ENCODE measurements around the gene GSTO2.

The GSTO2 gene

DNA sequence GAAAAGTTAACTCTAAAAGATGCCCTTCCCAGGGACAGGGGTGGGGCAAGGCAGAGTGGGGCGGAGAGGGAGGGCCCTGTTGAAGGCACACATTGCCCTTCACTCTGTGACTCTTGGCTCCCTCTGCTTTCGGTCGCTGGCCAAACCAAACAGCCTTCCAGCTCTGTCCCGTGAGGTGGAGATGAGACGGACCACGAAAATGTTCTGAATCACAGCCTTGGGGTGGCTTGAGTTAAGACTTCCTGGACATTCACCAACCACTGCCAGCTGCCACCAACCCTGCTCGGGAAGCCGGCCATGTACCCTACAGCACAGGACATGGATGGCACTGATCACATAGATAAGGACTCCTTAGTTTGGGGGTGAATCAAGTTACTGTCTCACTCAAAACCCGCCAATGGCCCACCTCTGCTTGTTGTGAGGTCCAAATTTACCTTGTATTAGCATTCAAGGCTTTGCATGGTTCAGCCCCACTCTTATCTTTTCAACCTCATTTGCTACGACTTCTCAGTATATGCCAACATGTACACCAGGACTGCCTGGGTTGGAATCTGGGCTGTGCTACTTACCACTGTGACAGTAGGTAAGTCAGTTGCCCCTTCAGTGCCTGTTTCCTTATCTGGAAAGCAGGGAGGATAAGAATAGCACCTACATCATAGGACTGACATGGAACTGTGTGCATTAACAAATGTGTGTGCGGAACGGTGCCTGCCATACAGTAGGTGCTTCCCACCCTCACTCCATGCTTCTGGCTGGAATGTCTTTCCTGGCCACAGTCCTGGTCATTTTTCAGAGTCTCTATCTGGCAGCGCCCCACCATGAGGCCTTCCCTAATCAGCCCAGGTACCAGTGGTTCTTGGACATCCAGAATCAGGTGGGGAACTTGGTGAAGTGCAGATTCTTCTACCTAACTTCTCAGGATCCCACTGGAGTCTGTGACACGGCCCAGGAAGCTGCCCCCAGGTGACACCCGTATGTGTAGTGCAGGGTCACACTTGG is 41.3 kb downstream of the GSTO2 start:
- no peak overlapping the region for H3K27ac ChIP-seq (ENCODE audit: low read depth, low read length)
- no peak overlapping the region for H3K4me2 ChIP-seq (ENCODE audit: low read length)
- peaks cover 30% of the 10 kb centered on the region for H3K36me3 ChIP-seq (ENCODE audit: control insufficient read depth, low read length)

DNA sequence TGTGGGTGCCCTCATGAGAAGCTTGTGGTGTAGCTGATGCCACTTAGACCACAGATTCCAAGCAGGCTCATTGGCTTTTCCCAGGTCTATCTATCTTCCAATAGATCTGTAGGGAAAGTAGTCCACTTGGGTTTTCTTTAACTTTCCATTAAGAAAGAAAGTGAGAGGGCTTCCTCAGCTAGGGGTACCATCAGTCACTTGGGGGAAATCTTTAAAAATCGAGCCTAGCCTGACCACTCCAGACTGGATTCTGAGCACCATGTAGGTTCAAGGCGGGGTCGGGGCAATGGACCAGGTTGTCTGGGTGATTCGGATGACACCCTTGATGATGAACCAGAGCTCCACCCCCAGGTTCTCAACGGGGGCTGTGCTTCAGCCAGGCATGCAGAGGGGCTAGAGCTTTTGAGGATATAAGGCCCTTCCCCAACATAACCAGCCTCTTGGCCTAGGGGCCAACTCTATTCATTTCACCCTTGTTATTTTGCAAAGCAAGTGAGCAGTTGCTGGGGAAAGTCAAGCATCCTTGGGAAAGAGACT is 42.3 kb downstream of the GSTO2 start:
- no peak for TF ChIP-seq EZH2phosphoT487 (IDR thresholded peaks at IDR 0.05; ENCODE audit: borderline replicate concordance, low read length)
- TF ChIP-seq, protein P1, sequence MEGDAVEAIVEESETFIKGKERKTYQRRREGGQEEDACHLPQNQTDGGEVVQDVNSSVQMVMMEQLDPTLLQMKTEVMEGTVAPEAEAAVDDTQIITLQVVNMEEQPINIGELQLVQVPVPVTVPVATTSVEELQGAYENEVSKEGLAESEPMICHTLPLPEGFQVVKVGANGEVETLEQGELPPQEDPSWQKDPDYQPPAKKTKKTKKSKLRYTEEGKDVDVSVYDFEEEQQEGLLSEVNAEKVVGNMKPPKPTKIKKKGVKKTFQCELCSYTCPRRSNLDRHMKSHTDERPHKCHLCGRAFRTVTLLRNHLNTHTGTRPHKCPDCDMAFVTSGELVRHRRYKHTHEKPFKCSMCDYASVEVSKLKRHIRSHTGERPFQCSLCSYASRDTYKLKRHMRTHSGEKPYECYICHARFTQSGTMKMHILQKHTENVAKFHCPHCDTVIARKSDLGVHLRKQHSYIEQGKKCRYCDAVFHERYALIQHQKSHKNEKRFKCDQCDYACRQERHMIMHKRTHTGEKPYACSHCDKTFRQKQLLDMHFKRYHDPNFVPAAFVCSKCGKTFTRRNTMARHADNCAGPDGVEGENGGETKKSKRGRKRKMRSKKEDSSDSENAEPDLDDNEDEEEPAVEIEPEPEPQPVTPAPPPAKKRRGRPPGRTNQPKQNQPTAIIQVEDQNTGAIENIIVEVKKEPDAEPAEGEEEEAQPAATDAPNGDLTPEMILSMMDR (IDR thresholded peaks at IDR 0.05; ENCODE audit: low read depth, low read length, poor library complexity, severe bottlenecking), result no peak
- H3K9me3 ChIP-seq (ENCODE audit: control insufficient read depth, insufficient read depth, low read length), result no peaks in the 10 kb centered on the region
- H3K27me3 ChIP-seq (ENCODE audit: control insufficient read depth, low read length), result no peaks in the 10 kb centered on the region
- H3F3A ChIP-seq (ENCODE audit: control insufficient read depth, insufficient read depth), result no peaks in the 10 kb centered on the region; the same call in 1 of the 2 replicates
- no peak overlapping the region for H3K4me3 ChIP-seq (ENCODE audit: low read length)
- H3K27ac ChIP-seq (ENCODE audit: low read depth, low read length), result no peak overlapping the region
- H3K4me1 ChIP-seq (ENCODE audit: control insufficient read depth, low read length), result no peaks in the 10 kb centered on the region
- H3K36me3 ChIP-seq (ENCODE audit: control insufficient read depth, low read length), result peaks cover 40% of the 10 kb centered on the region
- no peaks in the 10 kb centered on the region for H3K9me2 ChIP-seq (replicated peaks; ENCODE audit: control insufficient read depth, low read length)
- H3K4me2 ChIP-seq (ENCODE audit: low read length), result no peak overlapping the region
- peaks cover 6% of the 10 kb centered on the region for H3K79me2 ChIP-seq (ENCODE audit: control insufficient read depth, low read length)
- peaks cover 3% of the 10 kb centered on the region; the same call in 1 of the 2 replicates for H4K20me1 ChIP-seq (ENCODE audit: control insufficient read depth, insufficient read depth, low read depth, low read length)

More for the DNA sequence above, 41.3 kb downstream of the GSTO2 start:
- no peak for TF ChIP-seq EZH2phosphoT487 (IDR thresholded peaks at IDR 0.05; ENCODE audit: borderline replicate concordance, low read length)
- TF ChIP-seq, protein P1 (IDR thresholded peaks at IDR 0.05; ENCODE audit: low read depth, low read length, poor library complexity, severe bottlenecking), result no peak
- no peak overlapping the region for H3K4me3 ChIP-seq (ENCODE audit: low read length)
- no peaks in the 10 kb centered on the region for H3K9me2 ChIP-seq (replicated peaks; ENCODE audit: control insufficient read depth, low read length)
- peaks cover 3% of the 10 kb centered on the region; the same call in 1 of the 2 replicates for H4K20me1 ChIP-seq (ENCODE audit: control insufficient read depth, insufficient read depth, low read depth, low read length)
- H3K79me2 ChIP-seq (ENCODE audit: control insufficient read depth, low read length), result 0 out of 2 replicates have a peak, but pooled peaks cover 2% of the 10 kb centered on the region
- H3F3A ChIP-seq (ENCODE audit: control insufficient read depth, insufficient read depth), result no peaks in the 10 kb centered on the region; the same call in 1 of the 2 replicates
- no peaks in the 10 kb centered on the region for H3K9me3 ChIP-seq (ENCODE audit: control insufficient read depth, insufficient read depth, low read length)
- H3K27me3 ChIP-seq (ENCODE audit: control insufficient read depth, low read length), result no peaks in the 10 kb centered on the region
- H3K4me1 ChIP-seq (ENCODE audit: control insufficient read depth, low read length), result no peaks in the 10 kb centered on the region

DNA sequence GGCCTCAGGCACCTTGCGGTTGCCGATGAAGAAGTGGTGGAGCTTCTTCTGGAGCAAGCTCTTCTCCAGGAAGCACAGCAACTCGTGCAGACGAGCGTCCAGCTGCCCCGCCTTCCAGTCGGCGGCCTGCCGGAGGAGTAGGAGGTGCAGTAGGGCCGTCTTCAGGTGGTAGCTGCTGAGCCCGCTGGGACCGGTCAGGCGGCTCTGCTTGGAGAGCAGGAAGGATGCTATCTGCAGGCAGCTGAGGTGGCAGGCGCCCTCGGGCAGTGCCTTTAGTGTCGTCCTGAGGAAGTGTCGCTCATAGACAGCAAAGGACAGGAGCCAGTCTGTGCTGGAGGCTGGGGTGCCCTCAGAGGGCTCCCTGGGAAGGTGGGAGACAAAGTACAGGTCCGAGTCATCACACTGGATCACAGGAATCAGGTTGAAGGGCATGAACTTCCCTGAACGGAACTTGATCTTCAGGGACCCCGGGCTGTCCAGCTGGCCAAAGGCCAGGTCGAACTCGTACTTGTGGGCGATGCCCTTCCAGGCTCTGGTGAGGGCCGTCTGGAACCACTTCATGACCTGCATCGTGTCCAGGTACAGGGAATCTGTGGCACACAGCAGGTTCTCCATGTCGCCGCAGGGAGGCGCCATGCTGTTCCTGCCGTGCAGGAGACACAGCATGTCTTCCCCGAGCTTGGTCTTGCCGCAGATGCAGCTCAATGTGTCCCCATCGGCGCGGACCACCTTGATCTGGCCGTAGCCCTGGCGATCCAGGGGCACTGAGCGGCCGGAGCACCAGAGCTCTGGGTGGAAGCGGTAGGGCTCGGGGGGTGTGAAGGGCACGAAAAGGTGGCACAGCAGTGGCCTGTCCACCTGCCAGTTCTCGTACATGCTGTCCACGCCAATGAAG is 45.9 kb downstream of the GSTO2 start:
- no peaks in the 10 kb centered on the region for H3F3A ChIP-seq (ENCODE audit: control insufficient read depth, insufficient read depth)
- no peaks in the 10 kb centered on the region for H3K9me3 ChIP-seq (ENCODE audit: control insufficient read depth, insufficient read depth, low read length)
- TF ChIP-seq EZH2phosphoT487 (IDR thresholded peaks at IDR 0.05; ENCODE audit: borderline replicate concordance, low read length), result no peak
- TF ChIP-seq, protein P1 (IDR thresholded peaks at IDR 0.05; ENCODE audit: low read depth, low read length, poor library complexity, severe bottlenecking), result no peak
- peaks cover 28% of the 10 kb centered on the region for H3K4me1 ChIP-seq (ENCODE audit: control insufficient read depth, low read length)
- no peaks in the 10 kb centered on the region for H3K9me2 ChIP-seq (replicated peaks; ENCODE audit: control insufficient read depth, low read length)
- H3K79me2 ChIP-seq (ENCODE audit: control insufficient read depth, low read length), result peaks cover 42% of the 10 kb centered on the region
- no peak overlapping the region for H3K4me2 ChIP-seq (ENCODE audit: low read length)
- H3K4me3 ChIP-seq (ENCODE audit: low read length), result no peak overlapping the region
- H3K36me3 ChIP-seq (ENCODE audit: control insufficient read depth, low read length), result peaks cover 47% of the 10 kb centered on the region
- H4K20me1 ChIP-seq (ENCODE audit: control insufficient read depth, insufficient read depth, low read depth, low read length), result peaks cover 27% of the 10 kb centered on the region; the same call in 1 of the 2 replicates
- no peaks in the 10 kb centered on the region for H3K27me3 ChIP-seq (ENCODE audit: control insufficient read depth, low read length)
- H3K27ac ChIP-seq (ENCODE audit: low read depth, low read length), result no peak overlapping the region

Data from DOHH2 (cell line).